ENCODE measurements around the gene COQ6. TPM values are rescaled to one million over a fixed set of nuclear protein-coding genes. Genes with fewer than 3 reads are reported as not detected.
A peak's percentile ranks its signal among the peaks of the same experiment; 100 is the strongest.
"Not testable (repeated sequence)": the region's sequence is repeated elsewhere in the genome, so short reads cannot be mapped to it uniquely, and the experiment has no call there.

Gene COQ6
- total and polyA plus RNA-seq, 8 donors = 5.1 to 19.8 (median 7.0) TPM

- no peak overlapping the region for H3K27ac ChIP-seq
- DNase-seq = no peak
- H3K36me3 ChIP-seq = peaks cover 0 to 11% (median 3%) of the 10 kb centered on the region in 3 donors
- no peak for FAIRE-seq
- no peaks in the 10 kb centered on the region for H3K9me3 ChIP-seq
- H3K4me1 ChIP-seq = peaks cover 0 to 5% (median 0%) of the 10 kb centered on the region in 3 donors
- no peak for ATAC-seq
- H3K4me3 ChIP-seq = no peak overlapping the region
- 92 to 98% methylated on average over 6 of the region's 6 CpGs for WGBS, 2 donors
- intact Hi-C loops (cut with DNase I) = no loop called here
- no peaks in the 10 kb centered on the region for H3K27me3 ChIP-seq
- no peak for TF ChIP-seq CTCF (IDR thresholded peaks at IDR 0.05)
These were observed 33.8 kb upstream of the COQ6 start for GRCh38 chr14:73916324-73916723.

DNA sequence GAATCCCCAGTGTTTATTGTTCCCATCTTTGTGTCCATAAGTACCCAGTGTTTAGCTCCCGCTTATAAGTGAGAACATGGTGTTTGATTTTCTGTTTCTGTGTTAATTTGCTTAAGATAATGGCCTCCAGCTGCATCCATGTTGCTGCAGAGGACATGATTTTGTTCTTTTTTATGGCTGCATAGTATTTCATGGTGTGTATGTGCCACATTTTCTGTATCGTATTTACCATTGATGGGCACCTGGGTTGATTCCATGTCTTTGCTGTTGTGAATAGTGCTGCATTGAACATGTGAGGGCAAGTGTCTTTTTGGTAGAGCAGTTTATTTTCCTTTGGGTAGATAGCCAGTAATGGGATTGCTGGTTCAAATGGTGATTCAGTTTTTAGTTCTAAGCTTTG lies 30.6 kb upstream of the COQ6 start:
- DNase-seq; FAIRE-seq; H3K27me3 ChIP-seq; ATAC-seq; H3K9me3 ChIP-seq; H3K4me3 ChIP-seq; H3K4me1 ChIP-seq; H3K27ac ChIP-seq; intact Hi-C loops (cut with DNase I): not testable (repeated sequence)
- 95% methylated on average over 2 of the region's 2 CpGs for WGBS, 2 donors
- peaks cover 12 to 41% (median 15%) of the 10 kb centered on the region in 3 donors for H3K36me3 ChIP-seq

DNA sequence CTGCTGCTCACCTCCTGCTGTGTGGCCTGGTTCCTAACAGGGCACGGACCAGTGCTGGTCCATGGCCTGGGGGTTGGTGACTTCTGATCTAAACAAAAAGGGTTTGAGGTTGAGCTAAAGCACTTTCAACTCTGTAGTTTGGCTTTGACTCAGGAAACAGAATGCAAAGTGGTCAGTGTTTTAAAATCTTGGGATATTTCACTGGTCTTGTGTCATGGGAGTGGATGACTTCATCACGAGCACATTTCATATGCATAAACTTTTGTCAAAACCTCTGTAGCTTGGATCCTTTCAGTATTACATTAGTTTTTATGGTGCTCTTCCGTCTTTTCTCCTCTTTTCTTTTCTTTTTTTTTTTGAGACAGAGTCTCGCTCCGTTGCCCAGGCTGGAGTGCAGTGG lies 25.8 kb upstream of the COQ6 start:
- FAIRE-seq = no peak
- no peak for DNase-seq
- 82 to 87% methylated on average over 5 of the region's 5 CpGs for WGBS, 2 donors
- no peaks in the 10 kb centered on the region for H3K27me3 ChIP-seq
- H3K27ac ChIP-seq = no peak overlapping the region
- H3K4me3 ChIP-seq = no peak overlapping the region
- TF ChIP-seq CTCF (IDR thresholded peaks at IDR 0.05) = no peak
- no peaks in the 10 kb centered on the region for H3K9me3 ChIP-seq
- intact Hi-C loops (cut with DNase I) = no loop called here
- no peaks in the 10 kb centered on the region for H3K4me1 ChIP-seq
- peaks cover 12 to 78% (median 29%) of the 10 kb centered on the region in 3 donors for H3K36me3 ChIP-seq
- no peak for ATAC-seq

GRCh38 chr14:73935666-73936065 lies 14.4 kb upstream of the COQ6 start:
- Histone ChIP-seq H3K36me3 (peaks cover 0 to 16% (median 5%) of the 10 kb centered on the region in 3 donors), H3K27ac (no peak overlapping the region), H3K4me3 (no peak overlapping the region), H3K9me3 (no peaks in the 10 kb centered on the region), H3K4me1 (peaks cover 0 to 5% (median 0%) of the 10 kb centered on the region in 3 donors), H3K27me3 (no peaks in the 10 kb centered on the region)
- ATAC-seq (peak in 3 of 4 donors; percentile 28 to 66 (median 51)), DNase-seq (no peak), FAIRE-seq (no peak)
- intact Hi-C loops (cut with DNase I) = no loop called here
- TF ChIP-seq CTCF (IDR thresholded peaks at IDR 0.05) = peak in 2 of 4 donors; percentile 7 to 16
- WGBS, 2 donors = 60 to 65% methylated on average over 2 of the region's 2 CpGs

DNA sequence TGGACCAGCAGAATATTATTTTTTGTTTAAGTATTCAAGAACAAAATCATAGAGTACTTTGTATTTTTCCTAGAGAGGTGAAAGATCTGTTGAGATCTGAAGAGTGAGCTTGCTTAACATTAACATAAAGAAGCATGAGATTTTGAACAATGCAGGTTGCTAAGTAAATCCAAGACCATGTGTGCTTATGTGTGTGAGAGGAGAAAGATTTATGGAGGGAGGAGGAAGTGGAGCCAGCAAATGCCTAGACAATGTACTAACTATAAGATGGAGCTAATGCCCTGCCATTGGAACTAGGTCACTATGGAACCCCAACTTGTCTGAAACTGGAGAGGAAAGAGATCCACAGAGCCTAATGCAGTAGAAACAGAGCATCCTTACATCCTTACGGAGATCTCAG lies 13.6 kb upstream of the COQ6 start:
- Histone ChIP-seq H3K9me3 (no peaks in the 10 kb centered on the region), H3K27me3 (no peaks in the 10 kb centered on the region), H3K4me3 (no peak overlapping the region), H3K4me1 (peaks cover 0 to 5% (median 0%) of the 10 kb centered on the region in 3 donors), H3K27ac (no peak overlapping the region), H3K36me3 (peaks cover 0 to 15% (median 5%) of the 10 kb centered on the region in 3 donors)
- intact Hi-C loops (cut with DNase I) = no loop called here
- FAIRE-seq (no peak), DNase-seq (no peak), ATAC-seq (no peak)
- TF ChIP-seq CTCF (IDR thresholded peaks at IDR 0.05) = no peak
- 100% methylated on average over 1 of the region's 1 CpG for WGBS, 2 donors
